WTC11 (cell line): Measurements from ENCODE around the gene ISG20L2. TPM values are rescaled to one million over a fixed set of nuclear protein-coding genes. Genes with fewer than 3 reads are reported as not detected.

Source experiments
- ATAC-seq: fragments of 200-7000 bp; cut with Tn5 transposase; 2 replicates; pipeline ENCODE4 v1.10.0; 2021; ENCODE audit warnings: mild to moderate bottlenecking, moderate library complexity
- CTCF ChIA-PET: fragments of 300-600 bp; sonication (Branson Sonifier 250); formaldehyde crosslinking; loops from one replicate; lab custom pipeline; 2021; ENCODE audit warnings: antibody characterized with exemption; lab: Charles Lee
- POLR2A ChIA-PET: fragments of 350-600 bp; sonication (Branson Sonifier 250); formaldehyde crosslinking; loops from one replicate; lab custom pipeline; 2021; ENCODE audit warnings: antibody characterized with exemption; lab: Charles Lee
- DNase-seq: peaks from one replicate; pipeline ENCODE4 v3.0.0; 2021; ENCODE audit warnings: low spot score
- H3K27ac Mint-ChIP-seq: 2 replicates; pipeline ENCODE4 v1.8.0; 2021; ENCODE audit warnings: mixed read lengths
- H3K27me3 Mint-ChIP-seq: 2 replicates; pipeline ENCODE4 v1.8.0; 2021; ENCODE audit warnings: low read depth, mild to moderate bottlenecking, moderate library complexity, mixed read lengths
- H3K36me3 Mint-ChIP-seq: 2 replicates; pipeline ENCODE4 v1.8.0; 2021; ENCODE audit warnings: mixed read lengths
- H3K4me1 Mint-ChIP-seq: 2 replicates; pipeline ENCODE4 v1.8.0; 2022; ENCODE audit warnings: mixed read lengths
- H3K4me3 Mint-ChIP-seq: 2 replicates; pipeline ENCODE4 v1.8.0; 2021; ENCODE audit warnings: mild to moderate bottlenecking, moderate library complexity, mixed read lengths
- H3K9me3 Mint-ChIP-seq: 2 replicates; pipeline ENCODE4 v1.8.0; 2021; ENCODE audit warnings: mixed read lengths
- ATF1 ChIP-seq: sonication (generic); formaldehyde crosslinking; IDR thresholded peaks from 2 replicates; pipeline ENCODE4 v1.8.1; 2023; ENCODE audit warnings: mild to moderate bottlenecking, moderate library complexity, missing genetic modification reagents
- CTCF ChIP-seq: fragments of 200-600 bp; IDR thresholded peaks from 2 replicates; pipeline ENCODE4 v1.8.0; 2022; ENCODE audit warnings: antibody characterized with exemption
- GABPB1 ChIP-seq: sonication (generic); formaldehyde crosslinking; IDR thresholded peaks from 2 replicates; pipeline ENCODE4 v1.8.1; 2023; ENCODE audit warnings: mild to moderate bottlenecking, missing genetic modification reagents
- KAT7 ChIP-seq: sonication (generic); formaldehyde crosslinking; IDR thresholded peaks from 2 replicates; pipeline ENCODE4 v1.8.1; 2023; ENCODE audit warnings: missing genetic modification reagents, mild to moderate bottlenecking, borderline replicate concordance
- MYBL2 ChIP-seq: sonication (generic); formaldehyde crosslinking; IDR thresholded peaks from 2 replicates; pipeline ENCODE4 v1.8.1; 2023; ENCODE audit warnings: mild to moderate bottlenecking, moderate library complexity, missing genetic modification reagents
- NR1H2 ChIP-seq: sonication (generic); formaldehyde crosslinking; IDR thresholded peaks from 2 replicates; pipeline ENCODE4 v1.9.0; 2021; ENCODE audit warnings: mild to moderate bottlenecking, moderate library complexity, missing genetic modification reagents
- PREB ChIP-seq: sonication (generic); formaldehyde crosslinking; IDR thresholded peaks from 2 replicates; pipeline ENCODE4 v1.8.1; 2022; ENCODE audit warnings: mild to moderate bottlenecking, missing genetic modification reagents, moderate library complexity, borderline replicate concordance
- PRRX2 ChIP-seq: fragments of 250-450 bp; sonication (Bioruptor Pico); IDR thresholded peaks from 2 replicates; pipeline ENCODE4 v1.8.0; 2021; ENCODE audit warnings: mild to moderate bottlenecking
- SOX15 ChIP-seq: fragments of 250-450 bp; sonication (Bioruptor Pico); IDR thresholded peaks from 2 replicates; pipeline ENCODE4 v1.9.0; 2021; ENCODE audit warnings: mild to moderate bottlenecking
- SP1 ChIP-seq: sonication (generic); formaldehyde crosslinking; conservative IDR thresholded peaks from 2 replicates; pipeline ENCODE4 v1.8.1; 2022; ENCODE audit warnings: missing genetic modification reagents
- TP53 ChIP-seq: sonication (generic); formaldehyde crosslinking; IDR thresholded peaks from 2 replicates; pipeline ENCODE4 v1.8.1; 2023; ENCODE audit warnings: mild to moderate bottlenecking, missing genetic modification reagents
- USF2 ChIP-seq: sonication (generic); formaldehyde crosslinking; IDR thresholded peaks from 2 replicates; pipeline ENCODE4 v1.8.1; 2023; ENCODE audit warnings: mild to moderate bottlenecking, missing genetic modification reagents, moderate library complexity
- ZMAT4 ChIP-seq: fragments of 250-450 bp; sonication (Bioruptor Pico); IDR thresholded peaks from 2 replicates; pipeline ENCODE4 v1.9.0; 2021; ENCODE audit warnings: mild to moderate bottlenecking
- ZNF281 ChIP-seq: sonication (generic); formaldehyde crosslinking; IDR thresholded peaks from 2 replicates; pipeline ENCODE4 v1.8.0; 2023; ENCODE audit warnings: mild to moderate bottlenecking, missing genetic modification reagents
- ZNF423 ChIP-seq: fragments of 250-450 bp; sonication (Bioruptor Pico); IDR thresholded peaks from 2 replicates; pipeline ENCODE4 v2.1.2; 2022; ENCODE audit warnings: mild to moderate bottlenecking, moderate library complexity
- ZSCAN18 ChIP-seq: fragments of 250-450 bp; sonication (Bioruptor Pico); IDR thresholded peaks from 2 replicates; pipeline ENCODE4 v2.1.2; 2022; ENCODE audit warnings: mild to moderate bottlenecking, moderate library complexity
- total RNA-seq: library from RNA; stranded (reverse); gene quantifications from 3 replicates; pipeline ENCODE4 v1.2.3, GENCODE V29; 2021

ISG20L2 gene
- total RNA-seq, 1 experiment from 2014 or later, result 43.8 TPM

GRCh38 chr1:156738916-156739315 is 10.3 kb upstream of the ISG20L2 start:
- Mint-ChIP-seq H3K4me3 (peak overlapping the region; percentile 31; the same call in 1 of the 2 replicates), H3K4me1 (peaks cover 14% of the 10 kb centered on the region), H3K36me3 (peaks cover 24% of the 10 kb centered on the region), H3K9me3 (no peaks in the 10 kb centered on the region), H3K27ac (0 out of 2 replicates have a peak overlapping the region, but pooled peaks have one; percentile 41), H3K27me3 (no peaks in the 10 kb centered on the region)
- DNase-seq (no peak), ATAC-seq (no peak)
- POLR2A ChIA-PET, result no interaction called here
- CTCF ChIA-PET, result interaction anchor here (1.0 to 1.1 kb wide), 2 partner anchors 13 to 50 kb away, joined by 3 read pairs; no protein-coding TSS in a partner anchor
- TF ChIP-seq SOX15 (CRISPR knock-in tag) (no peak), GABPB1 (CRISPR knock-in tag) (no peak), CTCF (no peak), ZMAT4 (CRISPR knock-in tag) (no peak), SP1 (no peak), TP53 (CRISPR knock-in tag) (no peak), ZNF281 (CRISPR knock-in tag) (no peak), ATF1 (CRISPR knock-in tag) (no peak)

GRCh38 chr1:156738407-156738806 is 9.8 kb upstream of the ISG20L2 start:
- Mint-ChIP-seq H3K27ac (no peak overlapping the region), H3K4me1 (peaks cover 14% of the 10 kb centered on the region), H3K4me3 (no peak overlapping the region), H3K27me3 (no peaks in the 10 kb centered on the region), H3K36me3 (peaks cover 20% of the 10 kb centered on the region), H3K9me3 (no peaks in the 10 kb centered on the region)
- ChIA-PET POLR2A (no interaction called here), CTCF (interaction anchor here (1.0 to 1.1 kb wide), 2 partner anchors 12 to 49 kb away, joined by 3 read pairs; no protein-coding TSS in a partner anchor)
- no peak for ATAC-seq
- DNase-seq, result no peak
- no peak for TF ChIP-seq SP1
- TF ChIP-seq NR1H2 (CRISPR knock-in tag), result 0 out of 2 replicates have a peak, but pooled peaks have one; percentile 20
- TF ChIP-seq PRRX2 (CRISPR knock-in tag), result no peak

- DNase-seq, result no peak
- no peak overlapping the region for H3K4me3 Mint-ChIP-seq
- peaks cover 10% of the 10 kb centered on the region for H3K4me1 Mint-ChIP-seq
- peaks cover 14% of the 10 kb centered on the region; the same call in 1 of the 2 replicates for H3K36me3 Mint-ChIP-seq
- no peak for TF ChIP-seq ZSCAN18 (CRISPR knock-in tag)
- TF ChIP-seq MYBL2, result no peak
- no peak for TF ChIP-seq ZNF423
- no peak for TF ChIP-seq GABPB1 (CRISPR knock-in tag)
- TF ChIP-seq PREB, result no peak
- TF ChIP-seq KAT7 (CRISPR knock-in tag), result no peak
- TF ChIP-seq USF2 (CRISPR knock-in tag), result no peak
- ATAC-seq, result no peak
- CTCF ChIA-PET, result interaction anchor here (4.2 kb wide), 1 partner anchor 8 kb away, joined by 14 read pairs; no protein-coding TSS in a partner anchor
- H3K27me3 Mint-ChIP-seq, result no peaks in the 10 kb centered on the region
- POLR2A ChIA-PET, result interaction anchor here (0.6 kb wide), 1 partner anchor 28 kb away, joined by 4 read pairs; no protein-coding TSS in a partner anchor
- H3K27ac Mint-ChIP-seq, result no peak overlapping the region; the same call in 1 of the 2 replicates
- H3K9me3 Mint-ChIP-seq, result no peaks in the 10 kb centered on the region
Measured at GRCh38 chr1:156733989-156734584, 5.5 kb upstream of the ISG20L2 start.
